GM11168 (cell line): ENCODE results near the gene TOM1L2.
"Not testable (repeated sequence)": the region's sequence is repeated elsewhere in the genome, so short reads cannot be mapped to it uniquely, and the experiment has no call there.

ENCODE experiments used
- in situ Hi-C: fragments of 300-500 bp; cut with MboI; formaldehyde crosslinking; loops from one replicate; pipeline ENCODE4 v1.12.0; 2022; ENCODE audit warnings: low sequenced_read_pairs; ENCODE audit not compliant: unreplicated experiment

The TOM1L2 gene

GRCh38 chr17:17998934-17999333 is 26.7 kb upstream of the TOM1L2 start:
- in situ Hi-C loops, result no loop called here

DNA sequence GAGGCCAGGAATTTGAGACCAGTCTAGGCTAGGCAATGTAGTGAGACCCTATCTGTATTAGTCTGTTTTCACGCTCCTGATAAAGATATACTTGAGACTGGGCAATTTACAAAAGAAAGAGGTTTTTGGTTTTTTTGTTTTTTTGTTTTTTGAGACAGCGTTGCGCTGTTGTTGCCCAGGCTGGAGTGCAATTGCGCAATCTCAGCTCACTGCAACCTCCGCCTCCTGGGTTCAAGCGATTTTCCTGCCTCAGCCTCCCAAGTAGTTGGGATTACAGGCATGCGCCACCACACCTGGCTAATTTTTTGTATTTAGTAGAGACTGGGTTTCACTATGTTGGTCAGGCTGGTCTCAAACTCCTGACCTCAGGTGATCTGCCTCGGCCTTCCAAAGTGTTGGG is 23.7 kb upstream of the TOM1L2 start:
- in situ Hi-C loops, result not testable (repeated sequence)

DNA sequence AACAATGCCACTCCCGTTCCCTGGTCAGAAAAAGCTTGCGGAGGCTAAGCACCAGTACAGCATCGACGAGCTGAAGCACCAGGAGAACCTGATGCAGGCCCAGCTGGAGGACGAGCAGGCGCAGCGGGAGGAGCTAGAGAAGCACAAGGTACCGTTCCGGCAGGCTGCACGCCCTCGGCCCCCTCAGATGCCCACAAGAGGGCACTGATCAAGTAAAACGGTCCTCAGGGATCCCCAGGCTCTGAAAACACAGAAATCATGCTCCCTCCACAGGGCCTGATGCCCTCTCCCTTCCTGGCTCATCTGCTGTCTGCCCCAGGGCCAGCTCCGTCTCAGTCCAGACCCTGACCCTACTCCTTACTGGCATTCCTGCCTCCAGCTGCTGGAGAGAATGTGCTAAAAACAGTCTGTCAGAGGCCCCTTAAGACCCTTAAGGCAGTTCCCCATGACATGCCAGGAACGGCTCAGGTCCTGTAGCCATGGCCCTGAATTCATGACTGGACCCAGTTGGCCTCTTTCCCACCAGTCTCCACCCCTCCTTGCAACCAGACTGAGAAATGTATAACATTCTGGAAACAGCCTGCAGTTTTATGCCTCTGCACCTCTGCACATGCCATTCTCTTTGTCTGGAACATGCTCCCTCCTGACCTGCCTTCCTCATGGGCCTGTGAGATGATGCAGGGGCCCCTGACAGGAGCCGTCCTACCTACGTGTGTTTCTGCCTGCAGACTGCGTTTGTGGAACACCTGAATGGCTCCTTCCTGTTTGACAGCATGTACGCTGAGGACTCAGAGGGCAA is 22.3 kb upstream of the TOM1L2 start:
- in situ Hi-C loops, result no loop called here

GRCh38 chr17:17993852-17994251 is 21.7 kb upstream of the TOM1L2 start:
- in situ Hi-C loops, result no loop called here

- in situ Hi-C loops, result no loop called here
Measured at GRCh38 chr17:17993366-17993765, 21.2 kb upstream of the TOM1L2 start.

DNA sequence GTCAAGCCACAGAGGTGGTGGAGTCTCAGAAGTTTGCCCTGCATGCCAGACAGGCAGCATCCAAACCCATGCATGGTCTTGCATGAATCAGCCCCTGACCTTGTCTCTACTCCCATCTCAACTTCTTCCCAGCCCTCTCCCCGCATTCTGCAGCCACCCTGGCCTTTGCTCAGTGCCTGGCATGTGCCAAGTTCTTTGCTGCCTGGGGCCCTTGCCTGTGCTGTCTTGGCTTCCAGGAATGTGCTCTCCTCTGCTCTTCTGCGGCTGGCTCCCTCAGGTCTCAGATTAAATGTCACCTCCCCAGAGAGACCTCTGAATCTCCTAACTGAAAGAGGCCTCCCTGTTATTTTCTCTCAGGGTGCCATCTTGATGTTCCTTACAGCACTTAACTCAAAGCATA is 18.1 kb upstream of the TOM1L2 start:
- in situ Hi-C loops, result no loop called here

GRCh38 chr17:17989618-17990017 is 17.4 kb upstream of the TOM1L2 start:
- in situ Hi-C loops, result no loop called here

DNA sequence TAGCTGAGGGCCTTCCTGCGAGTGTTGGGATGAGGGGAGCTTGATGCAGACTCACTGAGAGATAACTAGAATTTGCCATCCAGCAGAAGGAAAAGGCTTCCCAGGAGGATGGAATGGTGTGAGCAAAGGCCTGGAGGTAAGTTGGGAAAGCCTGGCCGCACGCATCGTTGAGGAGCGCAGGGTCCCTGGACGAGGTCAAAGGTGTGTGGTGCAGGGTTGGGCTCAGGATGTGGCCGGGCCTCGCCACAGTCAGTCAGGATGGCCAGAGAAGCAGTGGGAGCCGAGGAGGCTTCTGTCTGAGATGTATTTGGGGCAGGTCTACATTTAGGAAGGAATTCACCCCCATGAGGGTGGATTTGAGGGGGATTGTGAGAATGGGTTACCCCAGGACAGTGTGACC is 16.9 kb upstream of the TOM1L2 start:
- in situ Hi-C loops, result no loop called here

DNA sequence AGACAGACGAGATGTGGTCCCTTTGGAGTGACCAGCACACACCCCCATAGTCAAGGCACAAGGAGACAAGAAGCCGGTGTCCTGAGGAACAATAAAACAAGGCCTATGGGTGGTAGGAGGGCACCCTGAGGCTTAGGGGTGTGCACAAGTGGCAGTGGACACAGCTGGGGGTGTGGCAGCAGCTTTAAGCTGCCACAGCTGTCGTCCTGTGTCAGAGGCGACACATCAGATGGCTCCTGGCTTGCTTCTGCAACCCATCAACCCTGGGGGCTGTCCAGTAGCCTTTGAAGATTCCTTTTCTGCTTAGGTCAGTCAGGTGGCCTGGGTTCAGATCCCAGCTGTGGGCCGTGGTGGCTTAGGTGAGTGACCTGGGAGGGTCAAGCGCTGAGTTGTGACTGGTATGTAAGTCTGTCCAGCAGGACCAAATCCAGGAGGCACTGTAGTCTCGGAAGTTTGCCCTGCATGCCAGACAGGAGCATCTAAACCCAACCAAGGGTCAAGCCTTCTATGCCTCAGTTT is 16.3 kb upstream of the TOM1L2 start:
- in situ Hi-C loops, result no loop called here

GRCh38 chr17:17987901-17988300 is 15.7 kb upstream of the TOM1L2 start:
- in situ Hi-C loops, result no loop called here

DNA sequence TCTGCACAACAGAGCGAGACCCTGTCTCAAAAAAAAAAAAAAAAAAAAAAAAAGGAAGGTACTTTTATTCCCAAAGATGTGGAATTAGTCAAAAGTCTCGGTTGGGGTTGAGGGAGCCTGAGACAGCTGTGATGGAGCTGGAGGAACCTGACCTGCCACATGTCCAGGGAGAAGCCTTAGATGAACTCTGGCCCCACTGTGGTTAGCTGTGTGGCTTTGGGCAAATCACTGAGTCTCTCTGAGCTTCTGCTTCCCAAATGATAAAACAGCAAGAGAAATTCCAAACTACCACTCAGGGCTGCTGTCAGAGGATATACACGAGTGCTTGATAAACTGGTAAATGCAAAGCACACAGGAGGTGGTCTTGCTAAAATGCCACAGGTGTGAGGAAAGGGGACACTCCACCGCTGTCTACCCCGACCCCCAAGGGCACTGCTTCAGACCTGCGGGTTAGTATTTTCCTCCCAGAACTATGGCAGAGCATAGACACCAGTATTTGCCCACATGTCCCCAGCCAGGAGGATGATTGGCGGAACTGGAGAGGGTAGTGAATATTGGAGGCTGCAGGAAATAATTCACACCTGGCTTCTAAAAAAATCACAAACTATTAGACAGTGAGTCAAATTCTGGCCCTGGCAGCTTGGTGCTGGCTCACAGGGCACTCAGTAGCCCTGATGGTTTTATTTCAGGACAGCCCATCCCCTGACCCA is 15.1 kb upstream of the TOM1L2 start:
- in situ Hi-C loops, result no loop called here

DNA sequence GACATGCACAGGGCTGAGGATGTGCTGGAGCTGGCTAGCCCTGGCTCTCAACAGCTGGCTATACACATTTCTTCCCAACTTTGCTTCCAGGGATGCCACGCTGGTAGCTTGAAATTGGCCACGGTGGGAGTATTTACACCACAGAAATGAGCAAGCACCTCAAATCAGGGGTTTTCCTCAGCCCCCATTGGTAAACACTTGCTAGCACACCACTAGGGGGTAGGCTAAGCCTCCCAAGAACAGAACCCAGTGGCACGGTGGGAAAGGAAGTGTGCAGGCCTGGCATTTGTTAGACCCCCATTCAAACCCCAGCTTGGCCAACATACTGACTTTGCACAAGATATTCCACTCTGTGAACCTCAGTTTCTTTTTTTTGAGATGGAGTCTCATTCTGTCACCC is 13.4 kb upstream of the TOM1L2 start:
- in situ Hi-C loops, result no loop called here

DNA sequence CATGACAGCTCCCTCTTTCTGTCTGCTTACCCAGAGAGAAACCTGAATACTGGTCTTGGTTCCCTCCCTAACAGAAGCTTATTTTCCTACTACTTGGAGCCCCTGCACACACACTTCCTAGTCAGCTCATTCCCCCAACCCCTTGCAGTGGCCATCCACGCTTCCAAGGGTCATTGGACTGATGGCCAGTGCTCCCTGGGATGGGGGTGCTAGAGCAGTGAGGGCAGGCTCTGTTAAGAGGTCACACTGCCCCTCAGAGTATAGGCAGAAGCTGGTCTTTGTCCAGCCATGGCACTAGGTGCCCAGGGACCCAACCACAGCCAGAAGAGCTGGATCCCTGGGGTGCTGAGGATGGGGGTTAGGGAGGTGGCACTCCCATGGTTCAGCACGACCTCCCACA is 13.0 kb upstream of the TOM1L2 start:
- in situ Hi-C loops, result no loop called here

DNA sequence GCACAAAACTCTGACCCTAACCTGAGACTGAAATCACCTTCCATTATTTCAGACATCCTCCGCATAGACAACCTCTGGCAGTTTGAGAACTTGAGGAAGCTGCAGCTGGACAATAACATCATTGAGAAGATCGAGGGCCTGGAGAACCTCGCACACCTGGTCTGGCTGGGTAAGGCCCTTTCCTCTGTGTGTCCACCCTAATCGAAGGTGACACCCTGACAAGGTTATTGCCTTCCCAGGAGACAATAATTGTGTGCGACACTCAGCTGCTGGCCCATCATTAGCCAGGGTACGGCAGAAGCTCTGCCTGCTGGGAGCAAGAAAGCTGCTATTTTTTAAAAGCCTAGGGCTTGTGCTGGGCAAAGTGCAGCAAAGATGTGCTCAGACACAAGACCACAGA is 11.6 kb upstream of the TOM1L2 start:
- in situ Hi-C loops, result no loop called here

DNA sequence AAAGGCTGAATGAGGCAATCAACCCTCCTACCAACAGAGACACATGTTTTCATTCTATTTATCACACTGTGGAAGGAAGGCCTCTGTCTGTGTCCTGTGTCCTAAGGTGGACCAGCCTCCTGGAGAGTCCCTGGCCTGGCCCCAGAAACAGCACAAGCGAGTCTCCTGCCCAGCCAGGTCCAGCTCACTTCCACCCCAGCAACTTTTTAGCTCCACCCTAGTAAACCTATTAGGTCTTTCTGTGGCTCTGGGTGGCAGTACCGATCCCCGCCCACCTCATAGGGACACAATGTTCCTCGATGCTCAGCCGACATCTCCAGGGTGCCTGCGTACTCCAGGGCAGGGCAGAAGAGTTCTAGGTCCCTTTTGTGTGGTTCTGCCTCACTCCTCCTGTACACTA is 11.2 kb upstream of the TOM1L2 start:
- in situ Hi-C loops, result no loop called here

DNA sequence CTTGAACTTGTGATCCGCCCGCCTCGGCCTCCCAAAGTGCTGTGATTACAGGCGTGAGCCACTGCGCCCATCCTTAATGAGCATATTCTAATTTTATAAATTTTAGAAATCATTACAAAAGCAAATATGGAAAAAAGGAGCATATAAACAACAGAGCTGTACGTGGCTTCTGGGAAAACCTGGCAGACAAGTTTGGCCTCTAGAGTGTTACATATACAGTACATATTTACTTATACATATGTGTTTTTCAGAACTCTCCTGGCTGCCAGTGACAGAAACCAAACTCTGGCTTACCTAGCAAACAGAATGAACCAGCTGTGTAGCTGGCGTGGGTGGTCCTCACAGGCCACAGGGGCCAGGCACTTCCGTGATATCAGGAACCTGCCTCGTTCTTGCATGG is 10.6 kb upstream of the TOM1L2 start:
- in situ Hi-C loops, result no loop called here

DNA sequence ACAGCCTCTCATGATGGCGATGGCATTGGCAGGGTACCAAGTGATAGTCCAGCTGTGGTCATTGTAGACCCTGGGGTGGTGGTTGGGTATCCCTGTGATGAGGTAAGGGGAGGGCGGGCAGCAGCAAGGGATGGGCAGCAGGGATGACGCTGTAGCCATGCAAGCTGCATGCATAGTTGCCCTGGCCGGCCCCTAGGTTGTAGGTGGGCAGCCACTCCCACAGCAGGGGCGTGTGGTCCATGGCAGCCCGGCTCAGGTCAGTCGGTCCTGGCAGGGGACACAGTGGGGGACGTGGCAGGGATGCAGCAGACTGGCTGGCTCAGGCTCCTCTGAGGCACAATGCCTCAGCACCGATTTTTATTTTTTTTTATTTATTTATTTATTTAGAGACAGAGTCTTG is 9.1 kb upstream of the TOM1L2 start:
- in situ Hi-C loops, result no loop called here

- in situ Hi-C loops, result no loop called here
Measured at GRCh38 chr17:17979778-17980177, 7.6 kb upstream of the TOM1L2 start.

DNA sequence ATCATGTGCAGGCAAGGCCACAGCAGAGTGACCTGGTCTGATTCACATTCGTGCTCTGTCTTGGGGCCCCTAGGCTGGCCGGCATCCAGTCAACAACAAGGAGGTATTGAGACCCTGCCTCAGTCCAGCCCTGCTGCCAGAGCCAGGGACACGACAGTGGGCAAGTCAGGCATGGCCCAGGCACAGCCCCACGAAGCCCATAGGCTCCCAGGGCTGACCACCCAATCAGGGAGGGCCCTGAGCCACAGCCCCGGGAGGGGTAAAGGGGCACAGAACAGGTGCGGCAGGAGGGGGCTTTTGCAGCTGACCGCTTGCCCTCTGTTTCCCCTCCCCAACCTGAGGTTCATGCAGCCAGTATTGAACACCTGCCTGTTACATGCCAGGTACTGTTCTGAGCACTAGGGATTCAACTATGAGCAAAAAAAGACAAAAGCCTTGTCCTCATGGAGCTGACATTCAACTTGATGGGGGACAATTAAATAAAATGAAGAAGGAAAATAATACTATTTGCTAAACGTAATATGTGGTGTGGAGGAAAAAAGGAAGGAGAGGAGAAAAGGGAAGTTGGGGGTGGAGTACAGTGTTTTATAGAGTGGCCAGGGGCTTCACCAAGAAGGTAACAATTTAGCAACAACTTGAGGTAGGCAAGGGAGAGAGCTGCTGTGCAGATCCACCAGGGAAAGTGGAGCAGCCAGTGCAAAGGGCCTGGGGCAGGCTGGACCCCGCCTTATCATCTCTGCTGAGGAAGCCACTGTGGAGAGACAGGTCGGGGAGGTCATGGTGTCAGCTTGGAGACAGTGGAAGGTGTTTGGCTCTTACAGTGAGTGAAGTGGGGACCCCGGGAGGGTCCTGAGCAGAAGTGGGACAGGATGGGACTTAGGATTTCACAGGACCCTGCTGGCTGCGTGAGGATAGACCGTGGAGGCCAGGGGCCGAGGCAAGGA is 6.6 kb upstream of the TOM1L2 start:
- in situ Hi-C loops, result no loop called here

DNA sequence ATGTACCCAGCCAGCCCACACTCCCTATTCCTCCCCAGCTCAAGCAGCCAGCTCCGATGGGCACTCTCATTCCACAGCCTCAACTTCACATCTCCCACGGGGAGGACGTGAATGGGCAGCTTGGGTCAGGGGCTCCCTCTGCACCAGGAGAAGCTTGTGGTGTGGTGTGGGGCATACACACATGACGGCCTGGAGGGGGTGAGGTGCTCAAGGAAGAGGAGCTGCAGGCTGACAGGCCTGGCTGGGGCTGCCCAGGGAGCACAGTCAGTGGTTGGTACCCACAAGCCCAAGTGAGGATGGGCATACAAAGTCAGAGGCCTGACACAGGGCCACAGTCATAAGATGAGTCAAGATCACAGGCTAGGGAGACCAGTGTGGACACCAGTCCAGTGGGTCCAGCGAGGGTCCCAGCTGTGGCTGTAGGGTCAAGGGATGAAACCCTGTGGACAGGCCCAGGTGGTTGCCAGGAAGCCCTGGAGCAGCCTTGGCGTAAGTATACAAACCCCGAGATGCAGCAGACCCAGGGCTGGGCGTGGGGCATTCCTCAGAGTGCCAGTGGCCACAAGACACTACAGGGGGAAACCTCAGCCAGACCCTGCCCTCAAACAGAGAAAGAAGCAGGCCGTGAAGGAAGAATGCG is 4.9 kb upstream of the TOM1L2 start:
- in situ Hi-C loops, result no loop called here
